ENCODE measurements around the gene HSPB3.

GRCh38 chr5:54446379-54446732 is 9.1 kb upstream of the HSPB3 start:
- TF ChIP-seq, protein P1, sequence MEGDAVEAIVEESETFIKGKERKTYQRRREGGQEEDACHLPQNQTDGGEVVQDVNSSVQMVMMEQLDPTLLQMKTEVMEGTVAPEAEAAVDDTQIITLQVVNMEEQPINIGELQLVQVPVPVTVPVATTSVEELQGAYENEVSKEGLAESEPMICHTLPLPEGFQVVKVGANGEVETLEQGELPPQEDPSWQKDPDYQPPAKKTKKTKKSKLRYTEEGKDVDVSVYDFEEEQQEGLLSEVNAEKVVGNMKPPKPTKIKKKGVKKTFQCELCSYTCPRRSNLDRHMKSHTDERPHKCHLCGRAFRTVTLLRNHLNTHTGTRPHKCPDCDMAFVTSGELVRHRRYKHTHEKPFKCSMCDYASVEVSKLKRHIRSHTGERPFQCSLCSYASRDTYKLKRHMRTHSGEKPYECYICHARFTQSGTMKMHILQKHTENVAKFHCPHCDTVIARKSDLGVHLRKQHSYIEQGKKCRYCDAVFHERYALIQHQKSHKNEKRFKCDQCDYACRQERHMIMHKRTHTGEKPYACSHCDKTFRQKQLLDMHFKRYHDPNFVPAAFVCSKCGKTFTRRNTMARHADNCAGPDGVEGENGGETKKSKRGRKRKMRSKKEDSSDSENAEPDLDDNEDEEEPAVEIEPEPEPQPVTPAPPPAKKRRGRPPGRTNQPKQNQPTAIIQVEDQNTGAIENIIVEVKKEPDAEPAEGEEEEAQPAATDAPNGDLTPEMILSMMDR (IDR thresholded peaks at IDR 0.05; ENCODE audit: control extremely low read depth in 1 of 3, insufficient read depth in 1 of 3, low read depth in 1 of 3, low read length in 3 of 3) = no peak
- TF ChIP-seq CBX8 (IDR thresholded peaks at IDR 0.05; ENCODE audit: borderline replicate concordance, low read depth, low read length) = no peak
- TF ChIP-seq POLR2AphosphoS5 (IDR thresholded peaks at IDR 0.05; ENCODE audit: low read depth, low read length) = no peak
- no peak for TF ChIP-seq POLR2A (IDR thresholded peaks at IDR 0.05; ENCODE audit: control extremely low read depth in 1 of 2, low read depth in 2 of 2, low read length in 2 of 2)
- TF ChIP-seq, protein P2, sequence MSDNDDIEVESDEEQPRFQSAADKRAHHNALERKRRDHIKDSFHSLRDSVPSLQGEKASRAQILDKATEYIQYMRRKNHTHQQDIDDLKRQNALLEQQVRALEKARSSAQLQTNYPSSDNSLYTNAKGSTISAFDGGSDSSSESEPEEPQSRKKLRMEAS (IDR thresholded peaks at IDR 0.05) = no peak
- no peak for TF ChIP-seq ZNF274 (IDR thresholded peaks at IDR 0.05; ENCODE audit: borderline replicate concordance, extremely low read depth, low read length)
- no peak for TF ChIP-seq SP2 (IDR thresholded peaks at IDR 0.05; ENCODE audit: low read length)
- TF ChIP-seq SIN3A (conservative IDR thresholded peaks at IDR 0.05 in 1 of 2, IDR thresholded peaks at IDR 0.05 in 1 of 2; ENCODE audit: low read depth in 1 of 2, low read length in 2 of 2) = no peak
- TF ChIP-seq EP300 (IDR thresholded peaks at IDR 0.05; ENCODE audit: borderline replicate concordance in 1 of 2, low read depth in 2 of 2, low read length in 2 of 2) = no peak
- TF ChIP-seq EZH2 (IDR thresholded peaks at IDR 0.05; ENCODE audit: low read depth, low read length, severe bottlenecking) = no peak
- no peak for TF ChIP-seq TCF12 (IDR thresholded peaks at IDR 0.05; ENCODE audit: low read depth, low read length)
- no peak for TF ChIP-seq CHD1 (IDR thresholded peaks at IDR 0.05; ENCODE audit: low read depth, low read length)
- TF ChIP-seq SIRT6 (IDR thresholded peaks at IDR 0.05; ENCODE audit: low read length) = no peak

Data from H1 (cell line).